ENCODE measurements around the gene LMBR1. TPM values are rescaled to one million over a fixed set of nuclear protein-coding genes. Genes with fewer than 3 reads are reported as not detected.

LMBR1 gene
- total RNA-seq, 1 experiment from 2014 or later = 80.8 TPM

DNA sequence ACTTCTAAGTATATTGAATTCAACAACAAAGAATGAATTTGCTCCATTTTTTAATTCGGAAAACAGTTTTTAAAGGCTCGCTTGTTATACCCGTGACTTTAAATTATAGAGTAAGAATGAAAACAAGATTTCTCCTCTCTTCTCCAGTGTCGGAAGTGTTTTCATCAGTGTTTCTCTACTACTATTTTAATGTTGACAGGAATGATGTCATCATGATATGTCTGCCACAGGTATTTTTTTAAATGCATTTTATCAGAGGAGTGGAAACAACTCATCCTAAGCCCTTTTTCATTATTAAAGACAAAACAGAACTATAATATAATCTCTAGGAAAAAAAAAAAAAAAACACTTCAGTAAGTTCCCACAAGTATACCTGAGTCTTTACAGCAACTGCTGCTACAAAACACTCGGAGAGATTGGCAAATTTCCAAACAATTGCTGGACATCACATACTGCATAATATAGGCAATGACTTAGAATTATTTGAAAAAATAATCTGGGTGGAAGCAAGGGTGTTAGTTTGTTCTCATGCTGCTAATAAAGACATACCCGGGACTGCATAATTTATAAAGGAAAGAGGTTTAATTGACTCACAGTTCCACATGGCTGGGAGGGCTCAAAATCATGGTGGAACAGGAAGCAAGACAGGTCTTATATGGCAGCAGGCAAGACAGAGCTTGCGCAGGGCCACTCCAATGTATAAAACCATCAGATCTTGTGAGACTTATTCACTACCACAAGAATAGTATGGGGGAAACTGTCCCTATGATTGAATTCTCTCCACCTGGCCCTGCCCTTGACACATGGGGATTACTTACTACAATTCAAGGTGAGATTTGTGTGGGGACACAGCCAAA is 257.2 kb downstream of the LMBR1 start:
- Histone ChIP-seq H3K4me3 (no peak overlapping the region), H3K9me3 (replicated peaks) (no peaks in the 10 kb centered on the region), H3K27ac (no peak overlapping the region), H3K36me3 (no peaks in the 10 kb centered on the region), H3K4me1 (no peaks in the 10 kb centered on the region), H3K27me3 (0 out of 2 replicates have a peak, but pooled peaks cover 3% of the 10 kb centered on the region)
- DNase-seq = peak in 1 of 2 experiments; percentile 56

DNA sequence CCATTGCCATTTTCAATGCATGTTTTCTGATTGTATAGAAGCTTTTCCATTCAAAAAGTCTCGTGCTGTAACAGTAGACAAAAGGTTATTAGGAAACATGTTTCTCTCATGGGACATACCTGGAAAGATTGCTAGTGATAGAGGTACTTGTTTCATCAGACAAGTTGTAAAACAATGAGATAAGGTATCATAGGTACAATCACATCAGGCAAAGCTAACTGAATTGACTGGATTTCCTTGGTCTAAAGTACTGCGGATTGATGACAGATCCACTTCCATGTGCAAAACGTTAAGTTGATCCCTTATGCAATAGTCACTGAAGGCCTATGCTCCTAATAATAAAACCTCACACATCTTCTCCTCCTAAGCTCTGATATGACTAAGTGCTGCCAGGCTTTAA is 258.9 kb downstream of the LMBR1 start:
- H3K4me3 ChIP-seq = no peak overlapping the region
- DNase-seq = no peak
- H3K36me3 ChIP-seq = no peaks in the 10 kb centered on the region
- no peak overlapping the region for H3K27ac ChIP-seq
- no peaks in the 10 kb centered on the region for H3K9me3 ChIP-seq (replicated peaks)
- 0 out of 2 replicates have a peak, but pooled peaks cover 3% of the 10 kb centered on the region for H3K27me3 ChIP-seq
- no peaks in the 10 kb centered on the region for H3K4me1 ChIP-seq

DNA sequence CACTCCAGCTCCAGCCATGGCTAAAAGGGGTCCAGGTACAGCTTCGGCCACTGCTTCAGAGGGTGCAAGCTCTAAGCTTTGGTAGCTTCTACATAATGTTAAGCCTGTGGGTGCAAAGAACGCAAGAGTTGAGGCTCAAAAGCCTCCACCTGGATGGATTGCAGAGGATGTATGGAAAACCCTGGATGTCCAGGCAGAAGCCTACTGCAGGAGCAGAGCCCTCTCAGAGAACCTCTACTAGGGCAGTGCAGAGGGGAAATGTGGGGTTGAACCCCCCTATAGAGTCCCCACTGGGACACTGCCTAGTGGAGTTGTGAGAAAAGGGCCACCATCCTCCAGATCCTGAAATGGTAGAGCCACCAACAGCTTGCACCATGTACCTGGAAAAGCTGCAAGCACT is 263.1 kb downstream of the LMBR1 start:
- H3K27me3 ChIP-seq = 0 out of 2 replicates have a peak, but pooled peaks cover 8% of the 10 kb centered on the region
- no peaks in the 10 kb centered on the region for H3K36me3 ChIP-seq
- no peaks in the 10 kb centered on the region for H3K9me3 ChIP-seq (replicated peaks)
- H3K4me3 ChIP-seq = no peak overlapping the region
- no peaks in the 10 kb centered on the region for H3K4me1 ChIP-seq
- H3K27ac ChIP-seq = no peak overlapping the region
- DNase-seq = no peak

DNA sequence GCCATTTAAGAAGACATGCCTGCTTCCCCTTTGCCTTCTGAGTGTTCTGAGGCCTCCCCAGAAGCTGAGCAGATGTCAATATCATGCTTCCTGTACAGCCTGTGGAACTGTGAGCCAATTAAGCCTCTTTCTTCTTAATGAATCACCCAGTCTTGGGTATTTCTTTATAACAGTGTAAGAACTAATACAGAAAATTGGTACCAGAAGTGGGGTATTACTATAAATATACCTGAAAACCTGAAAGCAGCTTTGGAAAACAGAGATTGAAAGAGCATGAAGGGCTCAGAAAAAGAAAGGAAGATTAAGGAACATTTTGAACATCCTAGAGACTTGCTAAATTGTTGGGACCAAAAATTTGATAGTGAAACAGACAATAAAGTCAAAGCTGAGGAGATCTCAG is 264.4 kb downstream of the LMBR1 start:
- Histone ChIP-seq H3K9me3 (replicated peaks) (no peaks in the 10 kb centered on the region), H3K4me3 (no peak overlapping the region), H3K36me3 (no peaks in the 10 kb centered on the region), H3K4me1 (no peaks in the 10 kb centered on the region), H3K27ac (no peak overlapping the region), H3K27me3 (0 out of 2 replicates have a peak, but pooled peaks cover 8% of the 10 kb centered on the region)
- no peak for DNase-seq

Other genes starting within 250 kb of the LMBR1 start
- 25.4 and 29.9 TPM in 2 replicates for gene NOM1, start 56.5 kb upstream of the LMBR1 start, total RNA-seq (2014; rRNA removed; shearing (Covaris generic))
- 3.7 and 4.4 TPM in 2 replicates for gene MNX1, start 117.5 kb upstream of the LMBR1 start, total RNA-seq (2014; rRNA removed; shearing (Covaris generic))
- gene UBE3C, start 245.7 kb upstream of the LMBR1 start, total RNA-seq (2014; rRNA removed; shearing (Covaris generic)) = 122 and 128 TPM in 2 replicates

Data from SJCRH30 (cell line).